ENCODE data around the gene AVEN.

Gene AVEN

DNA sequence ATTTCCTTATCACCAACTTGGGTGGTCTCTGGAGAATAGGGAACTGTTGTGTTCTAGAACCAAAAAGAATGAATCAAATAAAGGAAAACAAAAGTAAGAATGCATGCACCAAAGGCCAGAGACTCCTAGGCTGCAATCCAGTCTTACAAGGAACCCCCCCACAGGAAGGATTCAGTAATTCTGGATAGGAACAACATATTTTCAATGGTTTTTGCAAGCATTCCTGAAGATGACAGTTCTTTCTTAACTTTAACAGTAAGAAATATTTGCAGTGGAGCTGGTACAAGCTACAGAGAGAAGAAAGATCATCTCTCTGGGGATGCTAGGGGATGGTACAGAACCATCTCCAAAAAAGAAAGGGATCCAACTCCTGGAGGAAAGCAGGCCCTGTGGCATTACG, 186.9 kb downstream of the AVEN start:
- Histone ChIP-seq H3K79me2 (ENCODE audit: control insufficient read depth, insufficient read depth, low read length, poor library complexity) (no peaks in the 10 kb centered on the region), H2BK5ac (ENCODE audit: low read depth, low read length, poor library complexity) (no peak overlapping the region), H3K4ac (ENCODE audit: low read depth, low read length) (no peak overlapping the region), H3K18ac (ENCODE audit: low read length) (no peak overlapping the region), H2BK12ac (ENCODE audit: low read length) (no peak overlapping the region), H3K4me1 (ENCODE audit: control insufficient read depth in 1 of 2, insufficient read depth in 2 of 2, low read length in 2 of 2) (peaks cover 2 to 7% of the 10 kb centered on the region in 2 experiments), H3K79me1 (ENCODE audit: low read length) (peaks cover 3% of the 10 kb centered on the region), H3K14ac (ENCODE audit: low read length) (no peak overlapping the region), H2AFZ (ENCODE audit: insufficient read depth, low read length, poor library complexity) (no peak overlapping the region), H3K23ac (ENCODE audit: low read length) (no peak overlapping the region), H4K8ac (ENCODE audit: low read depth, low read length) (no peak overlapping the region), H2AK5ac (ENCODE audit: low read length) (no peak overlapping the region), H4K12ac (ENCODE audit: low read depth, low read length) (no peak overlapping the region), H3K9me3 (ENCODE audit: insufficient read depth, low read depth, low read length) (no peaks in the 10 kb centered on the region), H3K27ac (ENCODE audit: low read depth, low read length) (no peak overlapping the region), H3K36me3 (ENCODE audit: control insufficient read depth in 1 of 2, insufficient read depth in 2 of 2, low read length in 2 of 2) (peaks cover 4 to 13% of the 10 kb centered on the region in 2 experiments), H3K4me3 (ENCODE audit: low read depth, low read length) (no peak overlapping the region), H3K9ac (ENCODE audit: low read length) (no peak overlapping the region), H2BK120ac (ENCODE audit: insufficient read depth, low read length, poor library complexity) (no peak overlapping the region), H3K4me2 (ENCODE audit: low read length) (no peak overlapping the region), H4K91ac (ENCODE audit: low read depth, low read length) (no peak overlapping the region), H3K27me3 (ENCODE audit: insufficient read depth, low read length) (no peaks in the 10 kb centered on the region)
- DNase-seq, result peak; percentile 27 to 84
- WGBS (ENCODE audit: extremely low coverage, insufficient coverage, insufficient read length), result no CpG with 5 or more reads among the region's 1 CpG

DNA sequence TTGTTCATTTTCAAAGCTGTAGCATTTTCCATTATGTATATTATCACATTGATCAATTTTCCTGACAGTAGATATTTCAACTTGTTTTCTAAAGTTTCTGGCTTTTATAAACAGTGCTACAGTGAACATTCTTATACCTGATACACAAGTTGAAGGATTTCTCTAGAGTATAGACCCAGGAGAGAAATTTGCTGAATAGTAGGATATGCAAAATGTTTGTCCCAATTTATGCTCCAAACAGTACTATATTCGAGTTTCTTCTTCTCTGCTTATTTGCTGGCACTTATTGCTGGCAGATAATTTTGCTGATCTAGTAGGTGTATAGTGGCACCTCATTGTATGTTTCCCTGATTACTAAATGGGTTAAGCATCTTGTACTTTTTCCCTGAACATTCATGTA, 187.9 kb downstream of the AVEN start:
- H3K4me1 ChIP-seq (ENCODE audit: control insufficient read depth in 1 of 2, insufficient read depth in 2 of 2, low read length in 2 of 2), result peaks cover 4 to 11% of the 10 kb centered on the region in 2 experiments
- no peak overlapping the region for H2BK12ac ChIP-seq (ENCODE audit: low read length)
- no peaks in the 10 kb centered on the region for H3K79me2 ChIP-seq (ENCODE audit: control insufficient read depth, insufficient read depth, low read length, poor library complexity)
- H2AFZ ChIP-seq (ENCODE audit: insufficient read depth, low read length, poor library complexity), result no peak overlapping the region
- no peak overlapping the region for H2BK5ac ChIP-seq (ENCODE audit: low read depth, low read length, poor library complexity)
- no peaks in the 10 kb centered on the region for H3K27me3 ChIP-seq (ENCODE audit: insufficient read depth, low read length)
- WGBS (ENCODE audit: extremely low coverage, insufficient coverage, insufficient read length), result no CpG with 5 or more reads among the region's 1 CpG
- H3K27ac ChIP-seq (ENCODE audit: low read depth, low read length), result no peak overlapping the region
- H3K4me3 ChIP-seq (ENCODE audit: low read depth, low read length), result no peak overlapping the region
- no peak overlapping the region for H3K23ac ChIP-seq (ENCODE audit: low read length)
- no peak overlapping the region for H2BK120ac ChIP-seq (ENCODE audit: insufficient read depth, low read length, poor library complexity)
- no peak overlapping the region for H2AK5ac ChIP-seq (ENCODE audit: low read length)
- H4K8ac ChIP-seq (ENCODE audit: low read depth, low read length), result no peak overlapping the region
- no peak for DNase-seq
- no peak overlapping the region for H3K14ac ChIP-seq (ENCODE audit: low read length)
- H4K12ac ChIP-seq (ENCODE audit: low read depth, low read length), result no peak overlapping the region
- H4K91ac ChIP-seq (ENCODE audit: low read depth, low read length), result no peak overlapping the region
- H3K79me1 ChIP-seq (ENCODE audit: low read length), result peaks cover 3% of the 10 kb centered on the region
- H3K4me2 ChIP-seq (ENCODE audit: low read length), result no peak overlapping the region
- peaks cover 2 to 9% of the 10 kb centered on the region in 2 experiments for H3K36me3 ChIP-seq (ENCODE audit: control insufficient read depth in 1 of 2, insufficient read depth in 2 of 2, low read length in 2 of 2)
- H3K9me3 ChIP-seq (ENCODE audit: insufficient read depth, low read depth, low read length), result no peaks in the 10 kb centered on the region
- H3K18ac ChIP-seq (ENCODE audit: low read length), result no peak overlapping the region
- H3K9ac ChIP-seq (ENCODE audit: low read length), result no peak overlapping the region
- no peak overlapping the region for H3K4ac ChIP-seq (ENCODE audit: low read depth, low read length)

DNA sequence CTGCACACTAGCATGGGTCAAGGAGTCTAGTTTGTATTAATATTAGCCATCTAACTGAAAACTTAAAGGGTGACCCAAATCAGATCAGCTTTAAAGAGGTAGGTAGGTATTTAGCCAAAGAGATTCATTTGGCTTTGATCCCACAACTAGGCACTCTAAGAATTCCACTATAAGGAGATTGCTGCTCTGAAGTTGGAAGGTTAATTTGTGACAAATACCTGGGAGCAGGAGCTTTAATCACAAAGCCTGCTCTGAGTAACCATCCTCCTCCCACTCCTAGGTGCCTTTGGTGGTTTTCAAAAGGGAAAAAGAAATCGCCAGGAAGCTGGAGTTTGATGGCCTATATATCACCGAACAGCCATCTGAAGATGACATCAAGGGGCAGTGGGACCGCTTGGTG, 191.0 kb downstream of the AVEN start:
- Histone ChIP-seq H3K79me1 (ENCODE audit: low read length) (peaks cover 4% of the 10 kb centered on the region), H3K4ac (ENCODE audit: low read depth, low read length) (no peak overlapping the region), H3K9me3 (ENCODE audit: insufficient read depth, low read depth, low read length) (no peaks in the 10 kb centered on the region), H3K14ac (ENCODE audit: low read length) (no peak overlapping the region), H2AK5ac (ENCODE audit: low read length) (no peak overlapping the region), H3K4me1 (ENCODE audit: control insufficient read depth in 1 of 2, insufficient read depth in 2 of 2, low read length in 2 of 2) (peaks cover 7 to 15% of the 10 kb centered on the region in 2 experiments), H3K9ac (ENCODE audit: low read length) (no peak overlapping the region), H4K91ac (ENCODE audit: low read depth, low read length) (no peak overlapping the region), H3K4me3 (ENCODE audit: low read depth, low read length) (no peak overlapping the region), H2BK12ac (ENCODE audit: low read length) (no peak overlapping the region), H3K79me2 (ENCODE audit: control insufficient read depth, insufficient read depth, low read length, poor library complexity) (no peaks in the 10 kb centered on the region), H2BK120ac (ENCODE audit: insufficient read depth, low read length, poor library complexity) (no peak overlapping the region), H3K23ac (ENCODE audit: low read length) (no peak overlapping the region), H3K18ac (ENCODE audit: low read length) (no peak overlapping the region), H3K27me3 (ENCODE audit: insufficient read depth, low read length) (no peaks in the 10 kb centered on the region), H4K8ac (ENCODE audit: low read depth, low read length) (no peak overlapping the region), H2BK5ac (ENCODE audit: low read depth, low read length, poor library complexity) (no peak overlapping the region), H2AFZ (ENCODE audit: insufficient read depth, low read length, poor library complexity) (no peak overlapping the region), H4K12ac (ENCODE audit: low read depth, low read length) (no peak overlapping the region), H3K36me3 (ENCODE audit: control insufficient read depth in 1 of 2, insufficient read depth in 2 of 2, low read length in 2 of 2) (peaks cover 6% of the 10 kb centered on the region in 2 experiments), H3K4me2 (ENCODE audit: low read length) (no peak overlapping the region), H3K27ac (ENCODE audit: low read depth, low read length) (no peak overlapping the region)
- WGBS (ENCODE audit: extremely low coverage, insufficient coverage, insufficient read length), result no CpG with 5 or more reads among the region's 3 CpGs
- no peak for DNase-seq

DNA sequence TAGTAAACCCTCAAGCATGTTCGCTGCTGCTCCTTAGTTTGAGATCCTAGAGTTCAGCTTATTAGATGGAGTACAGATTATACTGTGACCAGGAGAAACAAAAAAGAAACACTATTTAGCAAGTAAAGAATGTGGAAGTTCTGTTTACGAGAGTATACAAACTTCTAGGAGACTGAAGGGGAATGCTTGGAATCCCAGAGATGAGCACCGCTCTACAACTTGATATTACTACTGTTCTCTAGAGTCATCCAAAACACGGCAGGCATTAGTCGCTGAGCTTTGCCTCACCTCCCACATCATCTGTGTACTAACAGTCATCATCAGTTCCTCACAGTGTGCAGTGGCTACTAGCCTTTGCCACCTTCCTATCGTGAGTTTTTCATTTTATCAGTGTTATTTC, 192.1 kb downstream of the AVEN start:
- H2BK5ac ChIP-seq (ENCODE audit: low read depth, low read length, poor library complexity), result no peak overlapping the region
- H3K4me1 ChIP-seq (ENCODE audit: control insufficient read depth in 1 of 2, insufficient read depth in 2 of 2, low read length in 2 of 2), result peaks cover 7 to 11% of the 10 kb centered on the region in 2 experiments
- H3K79me1 ChIP-seq (ENCODE audit: low read length), result peaks cover 4% of the 10 kb centered on the region
- no peak overlapping the region for H3K23ac ChIP-seq (ENCODE audit: low read length)
- H2BK120ac ChIP-seq (ENCODE audit: insufficient read depth, low read length, poor library complexity), result no peak overlapping the region
- no CpG with 5 or more reads among the region's 6 CpGs for WGBS (ENCODE audit: extremely low coverage, insufficient coverage, insufficient read length)
- H2BK12ac ChIP-seq (ENCODE audit: low read length), result no peak overlapping the region
- H3K18ac ChIP-seq (ENCODE audit: low read length), result no peak overlapping the region
- H3K9ac ChIP-seq (ENCODE audit: low read length), result no peak overlapping the region
- no peak overlapping the region for H3K4me3 ChIP-seq (ENCODE audit: low read depth, low read length)
- H4K91ac ChIP-seq (ENCODE audit: low read depth, low read length), result no peak overlapping the region
- H4K8ac ChIP-seq (ENCODE audit: low read depth, low read length), result no peak overlapping the region
- no peaks in the 10 kb centered on the region for H3K79me2 ChIP-seq (ENCODE audit: control insufficient read depth, insufficient read depth, low read length, poor library complexity)
- peak overlapping the region; percentile 35 for H3K27ac ChIP-seq (ENCODE audit: low read depth, low read length)
- H3K4ac ChIP-seq (ENCODE audit: low read depth, low read length), result no peak overlapping the region
- peaks cover 6% of the 10 kb centered on the region in 2 experiments for H3K36me3 ChIP-seq (ENCODE audit: control insufficient read depth in 1 of 2, insufficient read depth in 2 of 2, low read length in 2 of 2)
- peak; percentile 64 to 93 for DNase-seq
- no peak overlapping the region for H4K12ac ChIP-seq (ENCODE audit: low read depth, low read length)
- no peak overlapping the region for H2AK5ac ChIP-seq (ENCODE audit: low read length)
- H3K9me3 ChIP-seq (ENCODE audit: insufficient read depth, low read depth, low read length), result no peaks in the 10 kb centered on the region
- no peak overlapping the region for H3K14ac ChIP-seq (ENCODE audit: low read length)
- H2AFZ ChIP-seq (ENCODE audit: insufficient read depth, low read length, poor library complexity), result no peak overlapping the region
- H3K4me2 ChIP-seq (ENCODE audit: low read length), result no peak overlapping the region
- no peaks in the 10 kb centered on the region for H3K27me3 ChIP-seq (ENCODE audit: insufficient read depth, low read length)
